Dedifferentiated amniotic fluid mesenchymal stem cell (primary cell): ENCODE measurements around the gene FGF2.
A peak's percentile ranks its signal among the peaks of the same experiment; 100 is the strongest.
"Not testable (repeated sequence)": the region's sequence is repeated elsewhere in the genome, so short reads cannot be mapped to it uniquely, and the experiment has no call there.

Experiments
- DNase-seq: peaks from one replicate; pipeline ENCODE4 v3.0.0-alpha.2; 2016; ENCODE audit errors: extremely low spot score

The FGF2 gene

GRCh38 chr4:122826553-122827257 lies at the start of gene FGF2:
TSS of gene FGF2 (plus strand) at chr4:122826831. CDS start at chr4:122827175, 344 bp downstream.
- DNase-seq: peak; percentile 77

- no peak for DNase-seq
These were observed 49.7 kb upstream of the FGF2 start for GRCh38 chr4:122776916-122777315.

GRCh38 chr4:122777846-122778673 lies 48.6 kb upstream of the FGF2 start:
- peak; percentile 93 for DNase-seq

DNA sequence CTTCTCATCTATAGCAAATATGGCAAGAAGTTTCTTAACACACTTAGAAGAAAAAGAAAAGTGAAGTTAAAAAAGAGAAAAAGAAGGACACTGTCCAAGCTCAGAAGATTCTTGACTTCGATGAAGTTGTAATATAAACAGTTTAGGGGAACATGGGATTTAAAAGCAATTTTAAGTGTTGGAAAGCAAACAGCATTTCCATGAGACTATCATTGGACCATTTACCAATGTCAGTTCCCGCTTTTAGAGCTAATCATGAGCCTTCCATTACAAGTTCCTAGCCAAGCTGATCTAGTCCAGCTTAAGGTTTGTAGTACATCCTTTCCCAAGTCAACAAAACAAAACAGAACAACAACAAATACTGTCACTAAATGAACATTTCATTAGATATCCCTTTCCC lies 45.1 kb upstream of the FGF2 start:
- no peak for DNase-seq

- peak; percentile 92 for DNase-seq
These were observed 43.1 kb upstream of the FGF2 start for GRCh38 chr4:122783301-122784215.

DNA sequence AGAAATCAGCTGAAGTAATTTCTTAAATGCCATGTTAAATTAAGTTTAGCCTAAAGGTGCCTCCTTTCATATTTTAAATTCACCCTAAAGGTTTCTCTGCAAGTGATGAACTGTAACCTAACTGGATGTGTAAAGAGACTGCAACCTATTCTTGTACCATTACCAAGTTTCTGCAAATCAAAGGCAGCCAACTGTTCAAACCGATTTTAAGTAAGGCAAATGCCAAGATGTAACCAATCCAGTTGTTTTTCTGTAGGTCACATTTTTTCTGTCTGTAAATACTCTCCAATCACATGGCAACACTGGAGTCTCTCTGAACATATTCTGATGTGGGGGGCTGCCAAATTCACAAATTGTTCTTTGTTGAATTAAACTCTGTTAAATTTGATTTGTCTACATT lies 42.4 kb upstream of the FGF2 start:
- DNase-seq: no peak

- DNase-seq: no peak
These were observed 41.5 kb upstream of the FGF2 start for GRCh38 chr4:122785099-122785498.

GRCh38 chr4:122786296-122786695 lies 40.3 kb upstream of the FGF2 start:
- DNase-seq: not testable (repeated sequence)

DNA sequence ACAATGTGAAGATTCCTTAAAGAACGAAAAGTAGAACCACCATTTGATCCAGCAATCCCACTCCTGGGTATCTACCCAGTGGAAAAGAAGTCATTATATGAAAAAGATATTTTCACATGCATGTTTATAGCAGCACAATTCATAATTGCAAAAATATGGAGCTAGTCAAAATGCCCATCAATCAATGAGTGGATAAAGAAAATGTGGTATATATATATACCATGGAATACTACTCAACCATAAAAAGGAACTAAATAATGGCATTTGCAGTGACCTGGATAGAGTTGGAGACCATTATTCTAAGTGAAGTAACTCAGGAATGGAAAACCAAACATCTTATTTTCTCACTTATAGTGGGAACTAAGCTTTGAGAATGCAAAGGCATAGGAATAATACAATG lies 39.7 kb upstream of the FGF2 start:
- DNase-seq: not testable (repeated sequence)

DNA sequence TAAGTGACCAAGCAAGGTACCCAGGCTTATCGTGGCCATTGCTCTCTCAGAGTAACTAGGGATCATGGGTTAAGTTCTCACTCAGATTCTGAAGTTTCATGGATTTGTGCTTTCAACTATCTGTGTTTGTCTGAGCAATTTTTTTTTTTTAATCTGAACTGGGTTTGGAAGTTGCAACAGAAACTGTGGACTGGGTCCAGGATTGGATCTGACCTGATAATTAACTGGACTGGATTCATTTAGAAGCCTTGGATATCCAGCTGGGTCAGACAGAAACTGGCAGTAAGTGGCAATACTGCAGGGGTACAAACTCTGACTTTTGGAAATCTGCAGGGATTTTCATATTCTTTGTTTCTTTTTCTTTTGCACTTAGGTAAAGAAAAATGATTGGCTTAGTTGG lies 38.7 kb upstream of the FGF2 start:
- DNase-seq: no peak

DNA sequence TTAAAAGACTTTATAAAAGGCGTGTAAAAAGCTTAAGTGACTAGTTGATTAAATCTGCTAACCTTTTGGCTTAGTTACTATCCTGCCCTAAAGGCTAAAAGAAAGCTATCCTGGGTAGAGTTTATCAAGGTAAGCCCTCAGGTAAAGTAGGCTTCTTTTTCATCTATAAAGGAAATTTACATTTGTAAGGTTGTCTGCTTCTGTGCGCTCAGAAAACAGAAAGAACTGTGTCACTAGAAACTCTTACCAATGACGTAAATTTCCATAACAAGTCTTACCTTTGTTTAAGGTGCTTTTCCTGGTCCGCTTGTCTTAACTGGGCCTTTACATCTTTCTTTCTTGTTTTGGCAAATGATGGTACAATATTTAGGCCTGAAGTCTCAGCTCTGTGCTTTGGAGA lies 37.7 kb upstream of the FGF2 start:
- no peak for DNase-seq

DNA sequence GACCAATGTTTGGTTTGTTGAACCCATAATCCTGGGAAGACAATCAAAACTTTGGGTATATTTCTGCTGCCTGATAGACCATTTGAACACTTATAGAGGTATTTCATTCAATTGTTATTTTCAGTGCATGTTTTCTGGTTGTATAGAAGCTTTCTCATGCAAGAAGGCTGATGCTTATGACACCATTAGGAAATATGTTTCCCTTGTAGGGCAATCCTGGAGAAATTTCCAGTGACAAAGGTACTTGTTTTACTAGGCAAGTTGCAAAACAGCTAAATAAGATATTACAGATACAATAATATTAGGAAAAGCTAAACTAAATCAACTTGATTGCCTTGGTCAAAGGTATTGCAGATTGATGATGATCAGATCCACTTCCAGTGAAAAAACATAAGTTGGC lies 32.8 kb upstream of the FGF2 start:
- no peak for DNase-seq

- DNase-seq: no peak
These were observed 29.7 kb upstream of the FGF2 start for GRCh38 chr4:122796801-122797404.

DNA sequence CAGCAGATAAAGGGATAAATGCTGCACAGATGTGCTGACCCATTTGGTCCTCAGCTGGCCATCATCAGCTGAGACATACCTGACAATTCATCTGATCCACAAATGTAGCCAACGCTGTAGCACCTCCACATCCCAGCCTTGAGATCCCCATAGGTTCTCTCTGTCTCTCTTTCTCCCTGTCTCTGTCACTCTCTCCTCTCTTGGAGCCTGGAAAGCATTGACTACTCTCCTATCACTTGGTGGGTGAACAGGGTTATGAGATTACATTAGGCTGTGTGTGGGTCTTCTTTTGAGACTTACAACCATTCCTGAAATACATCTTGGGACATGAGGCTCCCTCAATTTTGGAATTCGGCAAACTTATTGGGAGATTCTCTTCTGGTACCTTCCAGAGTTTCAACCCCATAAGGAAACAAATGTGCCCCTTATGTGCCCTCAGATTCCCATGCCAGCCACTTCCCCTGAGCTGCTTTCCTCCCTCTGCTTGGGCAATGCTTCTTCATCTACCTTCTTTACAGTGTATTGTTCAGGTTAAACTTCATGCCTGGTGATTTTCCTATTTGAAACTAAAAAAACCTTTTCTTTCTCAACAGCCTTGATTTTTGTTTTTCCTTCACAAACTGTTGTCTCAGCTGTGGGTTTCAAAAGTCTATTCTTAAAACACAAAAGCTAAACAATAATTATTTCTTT lies 29.1 kb upstream of the FGF2 start:
- DNase-seq: no peak

DNA sequence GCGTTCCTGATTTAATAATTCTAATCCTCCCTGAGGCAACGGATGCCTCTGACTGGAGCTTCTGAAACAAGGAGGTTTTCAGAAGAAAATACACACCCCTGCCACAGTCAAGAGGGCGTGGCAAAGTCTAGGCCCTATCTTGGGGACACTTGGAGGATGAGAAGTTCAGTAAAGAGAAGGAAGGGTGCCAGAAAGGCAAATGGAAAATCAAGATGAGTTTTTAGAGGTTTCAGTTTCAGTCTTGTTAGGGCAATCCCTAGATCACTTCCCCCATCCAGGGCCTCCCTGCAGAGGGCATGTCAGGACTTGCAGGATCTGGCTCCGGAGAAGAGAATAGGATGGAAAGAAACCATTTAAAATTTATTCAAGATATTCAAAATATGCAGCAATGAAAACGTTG lies 28.5 kb upstream of the FGF2 start:
- DNase-seq: peak; percentile 98

DNA sequence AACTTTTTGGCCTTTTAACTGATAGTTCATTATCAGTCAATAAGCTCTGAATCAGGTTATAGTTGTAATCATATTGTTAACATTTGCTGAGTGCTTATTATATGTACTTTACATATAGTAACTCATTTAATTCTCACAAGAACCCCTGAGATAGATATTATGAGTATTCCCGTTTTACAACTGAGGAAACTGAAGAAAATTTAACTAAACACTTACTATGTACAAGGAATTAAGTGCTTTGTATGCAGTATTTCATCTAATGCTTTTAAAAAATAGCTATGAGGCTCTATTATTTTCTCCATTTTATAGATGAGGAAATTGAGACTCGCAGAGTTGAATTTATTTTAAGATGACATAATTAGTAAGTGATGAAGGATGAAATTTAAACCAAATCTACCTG lies 27.7 kb upstream of the FGF2 start:
- DNase-seq: peak; percentile 2

DNA sequence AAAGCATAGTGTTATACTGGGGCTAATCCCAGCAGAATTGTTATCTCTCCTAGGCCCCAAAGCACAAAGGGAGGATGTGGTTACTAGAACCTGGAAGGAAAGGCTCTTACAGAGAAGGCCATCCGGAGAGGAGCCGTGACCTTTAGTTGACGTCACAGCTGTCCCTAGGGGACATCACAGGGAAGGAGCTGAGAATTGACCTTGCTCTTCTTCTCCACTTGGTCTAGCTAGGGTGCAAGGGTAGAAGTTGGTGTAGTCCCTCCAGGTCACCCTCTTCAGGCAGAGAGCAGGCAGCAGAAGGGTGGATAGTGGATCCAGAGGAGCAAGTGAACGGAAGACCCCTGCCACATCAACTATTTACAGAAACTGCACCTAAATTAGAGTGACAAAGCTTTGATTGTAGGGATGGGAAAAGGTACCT lies 22.8 kb upstream of the FGF2 start:
- DNase-seq: peak; percentile 7

- peak; percentile 12 for DNase-seq
These were observed 19.5 kb upstream of the FGF2 start for GRCh38 chr4:122806981-122807679.

DNA sequence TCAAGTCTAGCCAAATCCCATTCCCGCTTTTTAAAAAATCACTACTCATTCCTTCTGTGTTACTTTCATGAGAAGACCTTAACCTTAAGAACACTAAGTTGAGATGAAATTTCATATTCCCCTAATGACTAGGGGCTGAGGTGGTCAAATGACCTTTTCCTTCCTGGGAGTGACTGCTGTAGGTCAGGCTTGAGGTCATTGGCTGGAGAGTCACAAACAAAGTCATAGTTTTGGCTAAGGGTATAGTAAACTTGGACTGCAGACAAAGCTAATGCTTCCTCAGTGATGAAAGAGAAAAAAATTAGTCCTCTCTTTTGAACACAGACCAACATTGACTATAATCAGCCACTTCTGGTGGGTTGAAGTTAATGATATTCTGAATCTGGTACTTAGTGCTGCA lies 16.0 kb upstream of the FGF2 start:
- peak; percentile 9 for DNase-seq

DNA sequence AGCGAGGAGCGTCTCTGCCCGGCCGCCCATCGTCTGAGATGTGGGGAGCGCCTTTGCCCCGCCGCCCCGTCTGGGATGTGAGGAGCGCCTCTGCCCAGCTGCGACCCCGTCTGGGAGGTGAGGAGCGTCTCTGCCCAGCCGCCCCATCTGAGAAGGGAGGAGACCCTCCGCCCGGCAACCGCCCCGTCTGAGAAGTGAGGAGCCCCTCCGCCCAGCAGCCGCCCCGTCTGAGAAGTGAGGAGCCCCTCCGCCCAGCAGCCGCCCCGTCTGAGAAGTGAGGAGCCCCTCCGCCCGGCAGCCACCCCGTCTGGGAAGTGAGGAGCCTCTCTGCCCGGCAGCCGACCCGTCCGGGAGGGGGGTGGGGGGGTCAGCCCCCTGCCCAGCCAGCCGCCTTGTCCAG lies 14.8 kb upstream of the FGF2 start:
- DNase-seq: not testable (repeated sequence)
